Progenitor cell of endocrine pancreas (in vitro differentiated cells): ENCODE data around the gene ICAM5. TPM values are rescaled to one million over a fixed set of nuclear protein-coding genes. Genes with fewer than 3 reads are reported as not detected.

ENCODE experiments used
- DNase-seq: peaks from one replicate; pipeline ENCODE4 v3.0.0; 2021; ENCODE audit warnings: low spot score; ENCODE audit not compliant: unreplicated experiment
- H3K27ac Mint-ChIP-seq: 2 replicates; pipeline ENCODE4 v1.8.0; 2021; ENCODE audit warnings: mild to moderate bottlenecking, moderate library complexity, mixed read lengths
- H3K27me3 Mint-ChIP-seq: 2 replicates; pipeline ENCODE4 v1.8.0; 2021; ENCODE audit warnings: mixed read lengths
- H3K36me3 Mint-ChIP-seq: 2 replicates; pipeline ENCODE4 v1.8.0; 2022; ENCODE audit warnings: mixed read lengths; ENCODE audit not compliant: insufficient read depth
- H3K4me1 Mint-ChIP-seq: 2 replicates; pipeline ENCODE4 v1.8.0; 2021; ENCODE audit warnings: low read depth, mixed read lengths
- H3K4me3 Mint-ChIP-seq: 2 replicates; pipeline ENCODE4 v1.8.0; 2021; ENCODE audit warnings: low read depth, mild to moderate bottlenecking, moderate library complexity, mixed read lengths
- H3K9me3 Mint-ChIP-seq: 2 replicates; pipeline ENCODE4 v1.8.0; 2021; ENCODE audit warnings: low read depth, mixed read lengths
- total RNA-seq: library from RNA; stranded (reverse); gene quantifications from 2 replicates; pipeline ENCODE4 v1.2.1, GENCODE V29; 2021
- TF ChIP-seq, protein P1 (sequence below): fragments of 200-600 bp; sonication (generic); IDR thresholded peaks from one replicate; pipeline ENCODE4 v1.5.0; 2021; ENCODE audit warnings: antibody characterized with exemption, mild to moderate bottlenecking; ENCODE audit not compliant: unreplicated experiment

Gene ICAM5
- total RNA-seq, 1 donor from 2014 or later = not detected

DNA sequence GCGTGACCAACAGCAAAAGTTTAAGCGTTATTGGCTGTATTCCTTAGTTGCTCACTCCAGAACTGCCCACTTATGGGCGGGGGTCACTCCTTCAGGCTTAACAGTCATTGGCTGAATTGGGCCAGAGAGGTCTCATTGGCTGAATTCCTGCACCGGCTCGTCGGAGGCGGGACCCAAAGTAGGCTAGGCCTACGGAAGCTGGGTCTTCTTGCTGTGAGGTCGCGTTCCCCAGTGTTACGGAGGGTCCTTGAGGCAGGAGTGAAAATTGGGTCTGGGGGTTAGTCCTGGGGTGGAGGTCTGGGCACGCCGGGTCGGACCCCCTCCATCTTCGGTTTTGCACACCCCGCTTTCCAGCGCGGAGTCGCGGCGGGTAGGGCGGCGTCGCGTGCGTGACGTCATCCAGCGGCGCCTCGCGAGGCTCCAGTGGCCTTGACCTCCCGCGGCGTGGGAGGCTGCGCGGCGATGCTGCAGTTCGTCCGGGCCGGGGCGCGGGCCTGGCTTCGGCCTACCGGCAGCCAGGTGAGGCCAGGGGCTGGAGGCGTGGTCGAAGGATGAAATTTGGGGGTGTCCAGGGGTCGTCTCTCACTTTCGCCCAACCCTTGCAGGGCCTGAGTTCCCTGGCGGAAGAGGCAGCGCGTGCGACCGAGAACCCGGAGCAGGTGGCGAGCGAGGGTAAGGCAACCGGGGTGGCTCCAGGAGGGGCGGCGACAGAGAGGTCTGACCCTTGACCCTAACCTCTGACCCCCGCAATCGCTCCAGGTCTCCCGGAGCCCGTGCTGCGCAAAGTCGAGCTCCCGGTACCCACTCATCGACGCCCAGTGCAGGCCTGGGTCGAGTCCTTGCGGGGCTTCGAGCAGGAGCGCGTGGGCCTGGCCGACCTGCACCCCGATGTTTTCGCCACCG, 37.7 kb upstream of the ICAM5 start, which contains the start of gene MRPL4:
TSS of gene MRPL4 (plus strand) at position 423 of the 903 bp plus-strand sequence. CDS start at position 463, 40 bp downstream.
- Mint-ChIP-seq H3K27me3 (no peaks in the 10 kb centered on the region), H3K27ac (peak within 1 kb of the TSS; percentile 98), H3K9me3 (no peaks in the 10 kb centered on the region)

DNA sequence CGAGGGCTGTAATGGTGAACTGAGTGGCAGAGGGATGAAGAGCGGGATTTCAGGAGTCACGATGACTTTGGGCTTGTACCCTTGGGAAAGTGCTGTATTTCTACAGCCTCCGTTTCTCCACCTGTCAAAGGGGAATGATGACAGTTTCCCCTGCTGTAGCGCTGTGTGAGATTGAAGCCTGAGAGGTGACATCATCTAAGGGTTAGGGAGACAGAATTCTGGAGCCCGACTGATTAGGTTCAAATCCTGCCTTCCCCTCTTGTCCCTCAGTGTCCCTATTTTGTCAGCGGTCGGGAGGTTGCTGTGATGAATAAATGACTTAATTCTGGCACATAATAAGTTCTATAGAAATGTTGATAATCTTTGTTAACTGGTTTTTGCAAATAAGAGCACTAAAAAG, 37.0 kb upstream of the ICAM5 start:
- peaks cover 3% of the 10 kb centered on the region for H3K4me1 Mint-ChIP-seq
- no peaks in the 10 kb centered on the region for H3K9me3 Mint-ChIP-seq
- peaks cover 13% of the 10 kb centered on the region for H3K36me3 Mint-ChIP-seq
- H3K4me3 Mint-ChIP-seq = peak overlapping the region; percentile 99
- H3K27ac Mint-ChIP-seq = peak overlapping the region; percentile 98
- H3K27me3 Mint-ChIP-seq = no peaks in the 10 kb centered on the region
- TF ChIP-seq, protein P1, sequence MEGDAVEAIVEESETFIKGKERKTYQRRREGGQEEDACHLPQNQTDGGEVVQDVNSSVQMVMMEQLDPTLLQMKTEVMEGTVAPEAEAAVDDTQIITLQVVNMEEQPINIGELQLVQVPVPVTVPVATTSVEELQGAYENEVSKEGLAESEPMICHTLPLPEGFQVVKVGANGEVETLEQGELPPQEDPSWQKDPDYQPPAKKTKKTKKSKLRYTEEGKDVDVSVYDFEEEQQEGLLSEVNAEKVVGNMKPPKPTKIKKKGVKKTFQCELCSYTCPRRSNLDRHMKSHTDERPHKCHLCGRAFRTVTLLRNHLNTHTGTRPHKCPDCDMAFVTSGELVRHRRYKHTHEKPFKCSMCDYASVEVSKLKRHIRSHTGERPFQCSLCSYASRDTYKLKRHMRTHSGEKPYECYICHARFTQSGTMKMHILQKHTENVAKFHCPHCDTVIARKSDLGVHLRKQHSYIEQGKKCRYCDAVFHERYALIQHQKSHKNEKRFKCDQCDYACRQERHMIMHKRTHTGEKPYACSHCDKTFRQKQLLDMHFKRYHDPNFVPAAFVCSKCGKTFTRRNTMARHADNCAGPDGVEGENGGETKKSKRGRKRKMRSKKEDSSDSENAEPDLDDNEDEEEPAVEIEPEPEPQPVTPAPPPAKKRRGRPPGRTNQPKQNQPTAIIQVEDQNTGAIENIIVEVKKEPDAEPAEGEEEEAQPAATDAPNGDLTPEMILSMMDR = no peak
- DNase-seq = no peak

More for the DNA sequence above, 37.7 kb upstream of the ICAM5 start, which contains the start of gene MRPL4:
- H3K36me3 Mint-ChIP-seq = peaks cover 7% of the 10 kb centered on the region
- H3K4me3 Mint-ChIP-seq = peak within 1 kb of the TSS; percentile 99
- peak; percentile 86 for DNase-seq
- TF ChIP-seq, protein P1 = no peak
- H3K4me1 Mint-ChIP-seq = peaks cover 3% of the 10 kb centered on the region

DNA sequence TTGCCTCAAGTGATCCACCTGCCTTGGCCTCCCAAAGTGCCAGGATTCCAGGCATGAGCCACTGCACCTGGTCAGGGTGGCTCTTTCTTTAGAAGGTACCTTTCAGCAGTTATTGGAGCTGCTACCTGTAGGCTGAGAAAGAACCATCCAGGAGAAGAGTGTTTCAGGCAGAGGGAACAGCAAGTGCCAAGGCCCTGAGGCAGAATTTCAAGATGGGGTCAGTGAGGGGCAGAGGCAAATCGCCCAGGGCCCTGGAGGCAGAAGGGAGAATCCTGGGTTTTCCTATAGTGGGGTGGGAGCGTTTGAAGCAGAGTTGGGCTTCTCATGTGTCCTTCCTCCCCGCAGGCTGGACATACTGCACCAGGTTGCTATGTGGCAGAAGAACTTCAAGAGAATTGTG, 35.5 kb upstream of the ICAM5 start:
- Mint-ChIP-seq H3K27ac (no peak overlapping the region), H3K4me3 (peak overlapping the region; percentile 99), H3K36me3 (peaks cover 15% of the 10 kb centered on the region), H3K9me3 (no peaks in the 10 kb centered on the region), H3K4me1 (peaks cover 3% of the 10 kb centered on the region), H3K27me3 (no peaks in the 10 kb centered on the region)
- DNase-seq = no peak
- TF ChIP-seq, protein P1 = no peak

DNA sequence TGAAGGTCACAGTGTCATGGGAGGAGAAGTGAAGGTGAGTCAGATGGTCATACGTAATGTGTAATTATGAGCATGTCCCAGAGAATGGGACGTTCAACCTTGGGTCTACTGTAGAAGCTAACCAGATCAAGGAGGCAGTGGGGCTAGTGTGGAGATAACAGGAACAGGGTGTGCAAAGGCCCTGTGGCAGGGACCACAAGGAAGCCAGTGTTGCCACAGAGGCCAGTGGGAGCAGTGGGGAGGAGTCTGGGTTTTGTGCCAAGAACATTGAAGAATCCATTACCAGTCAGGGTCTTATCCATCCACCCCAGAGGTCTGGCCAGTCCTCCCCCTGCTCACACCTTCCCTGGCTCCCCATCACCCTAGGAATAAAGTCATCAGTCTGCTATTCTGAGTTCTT, 34.4 kb upstream of the ICAM5 start:
- TF ChIP-seq, protein P1 = no peak
- no peaks in the 10 kb centered on the region for H3K9me3 Mint-ChIP-seq
- no peak overlapping the region for H3K4me3 Mint-ChIP-seq
- H3K27me3 Mint-ChIP-seq = no peaks in the 10 kb centered on the region
- DNase-seq = no peak
- peaks cover 15% of the 10 kb centered on the region for H3K36me3 Mint-ChIP-seq
- peaks cover 3% of the 10 kb centered on the region for H3K4me1 Mint-ChIP-seq
- H3K27ac Mint-ChIP-seq = no peak overlapping the region

DNA sequence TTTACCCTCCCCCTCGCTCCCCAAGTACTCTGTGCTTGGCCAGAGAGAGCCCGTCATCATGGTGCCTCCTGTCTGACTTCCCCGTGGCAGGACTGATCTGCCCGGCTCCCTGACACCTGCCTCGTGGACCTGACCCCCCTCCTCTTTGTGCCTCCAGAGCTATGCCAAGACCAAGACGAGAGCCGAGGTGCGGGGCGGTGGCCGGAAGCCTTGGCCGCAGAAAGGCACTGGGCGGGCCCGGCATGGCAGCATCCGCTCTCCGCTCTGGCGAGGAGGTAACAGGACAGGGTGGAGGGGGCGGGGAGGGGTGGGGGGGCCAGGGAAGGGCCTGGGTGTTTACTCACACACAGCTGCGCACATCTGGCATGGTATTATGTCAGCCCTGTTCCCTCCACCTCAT, 33.2 kb upstream of the ICAM5 start:
- TF ChIP-seq, protein P1 = no peak
- Mint-ChIP-seq H3K36me3 (peaks cover 15% of the 10 kb centered on the region), H3K27me3 (no peaks in the 10 kb centered on the region), H3K4me3 (no peak overlapping the region), H3K4me1 (peaks cover 3% of the 10 kb centered on the region), H3K9me3 (no peaks in the 10 kb centered on the region), H3K27ac (no peak overlapping the region)
- no peak for DNase-seq
